ENCODE results near the gene CD28.

DNA sequence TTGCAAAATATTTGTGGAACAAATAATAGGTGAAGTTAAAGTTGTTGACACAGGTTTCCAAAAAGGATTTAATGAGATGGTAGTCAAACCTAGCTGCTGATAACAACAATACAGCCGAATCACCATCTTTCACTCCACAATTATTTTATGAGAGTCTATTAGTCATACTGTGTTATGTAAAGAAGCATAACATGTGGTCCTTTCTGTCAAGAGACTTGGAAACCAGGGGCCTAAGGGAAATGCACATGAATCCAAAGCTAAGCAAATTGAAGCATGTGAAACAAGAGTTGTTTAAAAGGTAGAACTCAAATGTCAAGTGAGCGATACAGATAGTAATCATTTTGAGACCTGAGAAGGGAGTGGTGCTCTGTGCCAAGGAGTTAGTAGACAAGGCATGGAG lies 16.0 kb downstream of the CD28 start:
- TF ChIP-seq POLR2A (IDR thresholded peaks at IDR 0.05) (no peak), POLR2AphosphoS5 (IDR thresholded peaks at IDR 0.05; ENCODE audit: insufficient read depth in 1 of 2, low read depth in 1 of 2) (no peak)
- TF ChIP-seq, protein P1, sequence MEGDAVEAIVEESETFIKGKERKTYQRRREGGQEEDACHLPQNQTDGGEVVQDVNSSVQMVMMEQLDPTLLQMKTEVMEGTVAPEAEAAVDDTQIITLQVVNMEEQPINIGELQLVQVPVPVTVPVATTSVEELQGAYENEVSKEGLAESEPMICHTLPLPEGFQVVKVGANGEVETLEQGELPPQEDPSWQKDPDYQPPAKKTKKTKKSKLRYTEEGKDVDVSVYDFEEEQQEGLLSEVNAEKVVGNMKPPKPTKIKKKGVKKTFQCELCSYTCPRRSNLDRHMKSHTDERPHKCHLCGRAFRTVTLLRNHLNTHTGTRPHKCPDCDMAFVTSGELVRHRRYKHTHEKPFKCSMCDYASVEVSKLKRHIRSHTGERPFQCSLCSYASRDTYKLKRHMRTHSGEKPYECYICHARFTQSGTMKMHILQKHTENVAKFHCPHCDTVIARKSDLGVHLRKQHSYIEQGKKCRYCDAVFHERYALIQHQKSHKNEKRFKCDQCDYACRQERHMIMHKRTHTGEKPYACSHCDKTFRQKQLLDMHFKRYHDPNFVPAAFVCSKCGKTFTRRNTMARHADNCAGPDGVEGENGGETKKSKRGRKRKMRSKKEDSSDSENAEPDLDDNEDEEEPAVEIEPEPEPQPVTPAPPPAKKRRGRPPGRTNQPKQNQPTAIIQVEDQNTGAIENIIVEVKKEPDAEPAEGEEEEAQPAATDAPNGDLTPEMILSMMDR (IDR thresholded peaks at IDR 0.05), result no peak

Data from vagina (tissue), 2 donors.